GM21367 (cell line): ENCODE results near the gene MTMR6.
A peak's percentile ranks its signal among the peaks of the same experiment; 100 is the strongest.
"Not testable (repeated sequence)": the region's sequence is repeated elsewhere in the genome, so short reads cannot be mapped to it uniquely, and the experiment has no call there.

Experiments
- ATAC-seq: cut with Tn5 transposase; IDR thresholded peaks from one replicate; pipeline ENCODE4 v1.9.1; 2021; ENCODE audit not compliant: unreplicated experiment

MTMR6 gene

DNA sequence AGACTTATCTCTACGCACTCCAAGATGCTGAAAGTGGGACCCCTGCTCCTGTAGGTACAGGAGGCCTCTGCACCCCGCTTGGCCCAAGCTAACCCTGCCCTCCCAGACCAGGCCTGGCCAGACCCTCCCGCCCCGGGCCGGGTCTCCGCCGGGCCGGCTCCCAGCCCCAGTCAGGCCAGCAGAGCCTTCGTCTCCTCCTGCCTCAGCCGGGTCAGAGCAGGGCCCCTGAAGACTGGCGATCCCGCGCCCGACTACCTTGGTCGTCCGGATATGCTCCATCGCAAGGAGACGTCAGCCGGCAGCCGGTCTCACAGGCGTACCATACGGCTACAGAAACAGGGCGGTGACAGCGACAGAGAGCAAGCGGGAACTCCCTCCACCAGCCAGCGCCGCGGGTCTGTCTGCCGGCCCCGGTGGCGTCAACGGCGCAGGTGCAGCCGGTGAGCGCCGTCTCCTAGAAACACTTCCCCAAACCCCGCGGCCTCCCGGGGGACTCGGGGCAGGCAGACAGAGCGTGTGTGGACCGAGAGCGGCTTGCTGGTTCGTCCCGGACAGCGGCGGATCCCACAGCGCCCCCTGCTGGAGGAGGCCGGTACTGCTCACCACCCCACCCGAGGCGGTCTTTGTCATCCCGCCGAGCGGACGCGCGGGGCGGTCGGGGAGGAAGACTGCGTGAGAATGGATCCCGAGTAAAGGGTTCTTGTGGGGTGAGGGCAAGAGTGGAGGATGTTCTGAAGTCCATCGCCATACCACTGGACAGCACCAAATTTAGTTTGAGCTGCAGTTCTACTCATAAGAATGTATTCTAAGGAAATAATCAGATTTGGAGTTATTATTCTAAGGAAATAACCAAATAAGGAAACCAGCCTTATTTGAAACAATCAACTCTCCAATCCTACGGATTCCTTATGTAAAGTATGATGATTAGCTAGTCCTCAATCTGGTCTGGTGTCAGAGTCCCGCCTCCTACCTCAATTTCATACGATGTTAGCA lies at the start of gene MTMR6:
Gene MTMR6, minus strand, starts transcription at position 520 of the 993 bp plus-strand sequence. Its CDS starts 241 bp downstream, at position 279.
- peak; percentile 96 for ATAC-seq

DNA sequence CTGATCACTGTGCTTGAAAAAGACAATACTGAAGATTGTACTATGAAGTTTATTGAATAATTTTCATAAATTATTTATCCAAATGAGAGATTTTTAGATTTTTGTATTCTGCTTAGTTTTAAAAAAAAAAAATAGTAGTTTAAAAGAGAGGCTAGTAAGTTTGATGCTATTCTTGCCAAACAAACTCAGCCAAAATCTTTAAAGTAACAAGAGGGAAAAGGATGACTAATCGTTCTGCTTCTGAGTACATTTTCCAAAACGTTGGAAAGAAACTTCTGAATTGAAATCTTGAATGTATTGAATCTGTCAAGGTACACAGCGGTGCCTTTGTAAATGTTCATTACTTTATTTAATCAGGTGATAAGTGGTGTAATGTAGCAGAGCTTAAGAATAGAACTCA lies 48.6 kb upstream of the MTMR6 start:
- ATAC-seq, result no peak

DNA sequence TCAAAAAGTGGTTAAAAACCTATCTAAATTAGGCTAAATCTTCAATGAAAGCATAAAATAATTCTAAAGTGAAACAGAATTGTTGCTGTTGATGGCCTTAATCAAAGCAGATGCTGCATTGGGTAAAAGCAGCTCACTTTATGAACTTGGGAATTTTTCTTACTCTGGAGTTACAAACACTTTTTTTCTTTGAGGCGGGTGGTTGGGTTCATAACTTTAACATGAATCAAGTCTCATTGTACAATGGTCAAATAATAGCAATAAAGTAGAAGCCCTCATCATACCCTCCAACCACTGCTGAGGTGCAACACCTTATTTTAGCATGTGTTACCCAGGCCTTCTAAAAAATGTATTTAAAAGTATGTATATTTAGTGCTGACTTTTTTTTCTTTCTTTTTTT lies 43.3 kb upstream of the MTMR6 start:
- ATAC-seq, result no peak

- no peak for ATAC-seq
Measured at GRCh38 chr13:25329706-25330105, 42.4 kb upstream of the MTMR6 start.

GRCh38 chr13:25324100-25324499 lies 36.8 kb upstream of the MTMR6 start:
- no peak for ATAC-seq

- ATAC-seq, result no peak
Measured at GRCh38 chr13:25319771-25320170, 32.5 kb upstream of the MTMR6 start.

DNA sequence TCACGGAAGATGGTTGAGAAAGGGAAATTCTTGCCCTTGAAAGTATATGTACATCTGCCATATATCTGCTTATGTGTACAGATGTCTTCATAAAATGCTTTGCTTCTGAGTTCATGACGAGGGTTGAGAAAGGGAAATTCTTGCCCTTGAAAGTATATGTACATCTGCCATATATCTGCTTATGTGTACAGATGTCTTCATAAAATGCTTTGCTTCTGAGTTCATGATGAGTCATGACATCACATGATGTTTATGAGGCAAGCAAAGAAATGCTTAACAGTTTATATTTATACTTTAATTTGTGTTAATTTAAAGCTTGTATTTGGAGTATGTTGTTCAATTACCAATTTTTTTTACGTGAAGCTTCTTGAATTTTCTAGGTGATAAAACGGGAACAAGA lies 31.7 kb upstream of the MTMR6 start:
- ATAC-seq, result not testable (repeated sequence)

DNA sequence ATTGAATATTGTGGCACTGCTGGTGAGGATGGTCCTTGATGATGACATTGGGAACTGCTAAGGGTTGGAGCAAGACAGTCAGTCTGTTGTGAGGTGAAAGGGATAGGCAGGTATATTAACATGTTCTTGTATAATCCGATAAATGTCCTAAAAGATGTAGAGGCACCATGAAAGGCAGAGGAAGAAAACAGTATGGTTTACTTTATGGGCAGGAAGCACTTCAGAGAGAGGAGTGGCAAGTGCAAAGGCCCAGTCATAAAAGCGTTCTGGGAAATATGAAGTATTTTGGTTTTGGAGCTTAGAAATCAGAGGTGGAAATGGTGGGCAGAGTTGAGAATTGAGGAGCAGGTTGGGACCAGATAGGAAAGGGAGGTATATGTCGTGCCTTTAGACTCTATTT lies 23.6 kb upstream of the MTMR6 start:
- no peak for ATAC-seq

- no peak for ATAC-seq
Measured at GRCh38 chr13:25306671-25307464, 19.6 kb upstream of the MTMR6 start.

GRCh38 chr13:25302121-25302520 lies 14.8 kb upstream of the MTMR6 start:
- ATAC-seq, result no peak

DNA sequence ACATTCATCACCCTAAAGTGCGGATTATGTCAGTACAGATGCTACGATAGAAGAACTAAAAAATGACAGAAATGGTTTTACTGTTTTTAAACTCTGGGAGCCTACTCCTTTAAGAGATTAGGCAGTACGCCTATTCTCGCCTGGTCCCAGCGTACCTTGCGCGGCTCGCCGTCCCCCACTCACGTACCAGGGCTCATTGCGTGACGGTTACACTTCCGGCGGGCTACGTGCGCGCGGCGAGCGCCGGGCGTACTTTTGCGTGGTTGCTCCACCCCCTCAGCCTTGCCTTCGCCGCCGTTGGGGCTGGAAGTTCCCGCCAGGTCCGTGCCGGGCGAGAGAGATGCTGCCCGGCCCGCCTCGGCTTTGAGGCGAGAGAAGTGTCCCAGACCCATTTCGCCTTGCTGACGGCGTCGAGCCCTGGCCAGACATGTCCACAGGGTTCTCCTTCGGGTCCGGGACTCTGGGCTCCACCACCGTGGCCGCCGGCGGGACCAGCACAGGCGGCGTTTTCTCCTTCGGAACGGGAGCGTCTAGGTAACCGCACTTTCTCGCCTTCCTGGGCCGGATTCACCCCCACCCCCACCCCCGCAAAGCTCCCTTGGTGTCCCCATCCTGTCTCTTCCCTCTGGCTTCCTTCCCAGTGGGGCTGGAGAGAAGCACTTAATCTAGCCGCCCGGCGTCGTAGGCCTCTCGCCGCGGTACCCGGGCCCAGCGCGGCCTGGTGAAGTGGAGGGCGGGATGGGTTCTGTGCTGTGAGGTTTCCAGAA lies 14.2 kb upstream of the MTMR6 start, which contains the start of gene NUP58:
Gene NUP58, plus strand, starts transcription at position 279 of the 767 bp plus-strand sequence. Its CDS starts 149 bp downstream, at position 428.
- ATAC-seq, result peak; percentile 98

DNA sequence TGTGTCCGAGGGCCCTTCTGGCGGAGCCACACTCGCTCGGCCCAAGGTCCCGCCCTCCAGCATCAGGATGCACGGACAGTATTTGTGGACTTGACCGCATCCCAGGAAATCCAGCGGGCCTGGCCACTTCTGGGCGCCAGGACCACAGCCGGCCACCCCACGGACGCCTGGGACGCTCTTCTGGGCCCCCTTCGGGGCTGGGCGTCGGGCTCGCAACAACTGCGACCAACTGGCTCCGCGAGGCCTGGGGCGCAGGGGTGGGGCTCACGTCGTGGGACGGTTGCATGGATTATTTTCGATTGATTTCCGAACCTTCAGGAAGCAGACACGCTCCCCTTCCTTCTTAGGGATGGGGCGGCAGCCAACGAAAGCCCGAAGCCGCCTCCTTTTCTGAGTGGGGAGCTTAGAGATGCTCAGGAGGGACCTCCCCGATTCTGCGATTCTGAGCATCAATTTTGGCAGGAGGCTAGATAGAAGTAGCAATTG lies 13.6 kb upstream of the MTMR6 start:
- peak; percentile 4 for ATAC-seq

DNA sequence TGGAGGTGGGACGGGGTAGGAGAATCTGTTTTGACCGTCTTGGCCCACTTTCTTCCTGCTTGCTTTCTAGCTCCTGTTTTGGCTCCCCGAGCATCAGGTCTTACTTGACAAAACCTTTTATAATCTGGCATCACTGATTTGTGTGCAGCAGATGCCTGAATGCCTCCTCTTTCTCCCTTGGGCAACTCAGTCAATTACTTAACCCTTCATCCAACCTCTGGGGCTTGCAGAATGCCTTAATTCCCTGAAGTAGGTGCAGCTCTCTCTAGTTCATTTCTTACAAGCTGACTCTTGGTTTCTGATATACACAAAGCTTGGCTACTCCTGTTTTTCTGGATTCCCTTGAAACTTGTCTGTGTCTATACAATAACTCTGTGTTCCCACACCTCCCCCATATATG lies 8.4 kb upstream of the MTMR6 start:
- no peak for ATAC-seq

- ATAC-seq, result no peak
Measured at GRCh38 chr13:25295228-25295627, 7.9 kb upstream of the MTMR6 start.

- no peak for ATAC-seq
Measured at GRCh38 chr13:25292301-25292700, 5.0 kb upstream of the MTMR6 start.

- ATAC-seq, result no peak
Measured at GRCh38 chr13:25291691-25292090, 4.4 kb upstream of the MTMR6 start.

- ATAC-seq, result no peak
Measured at GRCh38 chr13:25288966-25289365, 1.7 kb upstream of the MTMR6 start.

GRCh38 chr13:25286308-25286968 lies 850 bp downstream of the MTMR6 start:
- ATAC-seq, result peak; percentile 26

GRCh38 chr13:25281935-25282332 lies 5.4 kb downstream of the MTMR6 start:
- ATAC-seq, result peak; percentile 8
